Spleen (tissue), 11 donors: Measurements from ENCODE around the gene MZT1. TPM values are rescaled to one million over a fixed set of nuclear protein-coding genes. Genes with fewer than 3 reads are reported as not detected.

Source experiments
- DNase-seq: peaks from one replicate; pipeline ENCODE4 v3.0.0-alpha.2; 2020
- H3K27ac ChIP-seq, 8 donors: fragments of 200-600 bp; sonication (generic) in 7 of 8; 1 replicate in 4 of 8; 2 replicates in 4 of 8; pipeline versions ENCODE4 v1.5.0 to v1.8.0; 2016 to 2021; ENCODE audit warnings: inconsistent platforms in 4 of 8, mild to moderate bottlenecking in 4 of 8, moderate library complexity in 1 of 8
- H3K27me3 ChIP-seq, 7 donors: fragments of 200-600 bp; sonication (generic) in 6 of 7; replicated peaks in 1 of 7; 1 replicate in 4 of 7; 2 replicates in 3 of 7; pipeline versions ENCODE4 v1.5.0 to v1.8.0; 2016 to 2021; ENCODE audit warnings: inconsistent platforms in 3 of 7, mild to moderate bottlenecking in 1 of 7
- H3K36me3 ChIP-seq, 6 donors: fragments of 200-600 bp; sonication (generic) in 5 of 6; 1 replicate in 4 of 6; 2 replicates in 2 of 6; pipeline versions ENCODE4 v1.5.0 to v1.8.0; 2016 to 2021; ENCODE audit warnings: inconsistent platforms in 2 of 6
- H3K4me1 ChIP-seq, 6 donors: fragments of 200-600 bp; sonication (generic) in 5 of 6; 1 replicate in 3 of 6; 2 replicates in 3 of 6; pipeline versions ENCODE4 v1.5.0 to v1.8.0; 2016 to 2021; ENCODE audit warnings: inconsistent platforms in 3 of 6
- H3K4me3 ChIP-seq, 8 donors: fragments of 200-600 bp; sonication (generic) in 7 of 8; 1 replicate in 4 of 8; 2 replicates in 4 of 8; pipeline versions ENCODE4 v1.5.0 to v1.8.0; 2016 to 2021; ENCODE audit warnings: inconsistent platforms in 4 of 8, mild to moderate bottlenecking in 4 of 8, moderate library complexity in 2 of 8
- H3K9me3 ChIP-seq, 8 donors: fragments of 200-600 bp; sonication (generic) in 7 of 8; 1 replicate in 4 of 8; 2 replicates in 4 of 8; pipeline versions ENCODE4 v1.5.0 to v1.8.0; 2016 to 2021; ENCODE audit warnings: inconsistent platforms in 4 of 8
- POLR2A ChIP-seq, 3 donors: fragments of 450-650 bp; IDR thresholded peaks; one replicate each; pipeline ENCODE4 v1.5.1; 2017; ENCODE audit warnings: antibody characterized with exemption in 3 of 3, mild to moderate bottlenecking in 1 of 3
- POLR2AphosphoS5 ChIP-seq, 3 donors: sonication (generic); formaldehyde crosslinking; IDR thresholded peaks; one replicate each; pipeline ENCODE4 v1.5.1; 2017; ENCODE audit warnings: antibody characterized with exemption in 3 of 3
- WGBS, 5 donors: extraction: QIAGEN DNeasy Blood & Tissue Kit in 3 of 5; methylation state at CpG; one replicate each; pipeline versions ENCODE4 v1.1.5 to v1.1.7; 2013 to 2018; 5-methylcytosine and 5-hydroxymethylcytosine counted together
- intact Hi-C: fragments of 100-400 bp; cut with DNase I; formaldehyde crosslinking; loops from one replicate; pipeline ENCODE4 v1.15.0; 2023; ENCODE audit warnings: low total_unique reads
- polyA plus RNA-seq, 3 donors: library from polyadenylated mRNA; stranded (reverse); fragments of 200-250 nt; gene quantifications; one replicate each; pipeline ENCODE4 v1.2.1, GENCODE V29; 2013
- small RNA-seq, 4 donors: library from RNA; depleted of rRNA; stranded (forward); fragments of <200 nt; gene quantifications; one replicate each; pipeline ENCODE3, GENCODE V24; 2016
- total RNA-seq, 7 donors: library from RNA; depleted of rRNA in 3 of 7; stranded (reverse); fragments of >200 nt in 3 of 7; fragmentation: NEBNext Ultra II Directional in 4 of 7; extraction: Animal tissue kit (Norgen Biotek cat#: 25700) in 4 of 7; gene quantifications; one replicate each; pipeline versions ENCODE4 v1.1.0 to v1.2.1, GENCODE V29; 2016 to 2021
- TF ChIP-seq, protein P1 (sequence below), 11 experiments: fragments of 200-600 bp in 7 of 11; fragments of 450-650 bp in 4 of 11; sonication (generic) in 4 of 11; IDR thresholded peaks in 8 of 11; conservative IDR thresholded peaks in 3 of 11; 1 replicate in 7 of 11; 2 replicates in 4 of 11; pipeline versions ENCODE4 v1.4.0 to v1.8.0; 2016 to 2021; ENCODE audit warnings: antibody characterized with exemption in 11 of 11, inconsistent platforms in 4 of 11, mild to moderate bottlenecking in 1 of 11
- donor health status: healthy with polysubstance abuse.
- donor health status: DM: no; HTN: no; CAD: no; lungs with moderate emphysema.
- donor health status: DM: no; HTN: no; CAD: no.
- donor health status: Bipolar disorder and iron deficiency.
- donor health status: healthy.
- donor health status: DM: no; HTN: no; CAD: no.
- donor health status: DM: yes; HTN: yes; CAD: no.

Gene MZT1
- total and polyA plus RNA-seq, 10 donors = 6.8 to 14.2 (median 7.8) TPM

GRCh38 chr13:72678312-72678711 is 49.1 kb downstream of the MZT1 start:
- H3K4me3 ChIP-seq = no peak overlapping the region
- intact Hi-C loops = no loop called here
- H3K4me1 ChIP-seq = no peaks in the 10 kb centered on the region
- no peaks in the 10 kb centered on the region for H3K36me3 ChIP-seq
- DNase-seq = no peak
- no peak overlapping the region for H3K27ac ChIP-seq
- H3K27me3 ChIP-seq = no peaks in the 10 kb centered on the region
- 42 to 60% (median 53%) methylated on average over 1 of the region's 1 CpG for WGBS, 5 donors
- H3K9me3 ChIP-seq = no peaks in the 10 kb centered on the region
- no peak for TF ChIP-seq POLR2A (IDR thresholded peaks at IDR 0.05)

DNA sequence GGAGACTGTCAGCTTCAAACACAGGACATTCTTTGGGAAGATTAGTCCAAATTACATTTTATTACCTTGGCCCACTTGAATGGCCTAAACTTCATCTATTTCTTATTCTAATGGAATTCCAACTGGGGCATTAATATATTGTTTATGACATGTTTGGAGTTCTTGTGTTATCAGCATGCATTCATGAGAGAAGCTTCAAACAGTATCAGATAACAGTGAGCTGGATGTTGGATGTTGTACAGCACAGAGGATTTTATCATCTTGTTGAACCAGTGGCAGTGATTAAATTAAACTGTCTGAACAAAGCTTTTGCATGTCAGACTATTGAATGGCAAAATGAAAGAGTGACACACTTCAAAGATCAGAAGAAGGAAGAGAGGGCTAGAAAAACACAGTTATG is 50.0 kb downstream of the MZT1 start:
- DNase-seq = no peak
- H3K36me3 ChIP-seq = no peaks in the 10 kb centered on the region
- no peaks in the 10 kb centered on the region for H3K4me1 ChIP-seq
- intact Hi-C loops = no loop called here
- no peak overlapping the region for H3K27ac ChIP-seq
- TF ChIP-seq, protein P1, sequence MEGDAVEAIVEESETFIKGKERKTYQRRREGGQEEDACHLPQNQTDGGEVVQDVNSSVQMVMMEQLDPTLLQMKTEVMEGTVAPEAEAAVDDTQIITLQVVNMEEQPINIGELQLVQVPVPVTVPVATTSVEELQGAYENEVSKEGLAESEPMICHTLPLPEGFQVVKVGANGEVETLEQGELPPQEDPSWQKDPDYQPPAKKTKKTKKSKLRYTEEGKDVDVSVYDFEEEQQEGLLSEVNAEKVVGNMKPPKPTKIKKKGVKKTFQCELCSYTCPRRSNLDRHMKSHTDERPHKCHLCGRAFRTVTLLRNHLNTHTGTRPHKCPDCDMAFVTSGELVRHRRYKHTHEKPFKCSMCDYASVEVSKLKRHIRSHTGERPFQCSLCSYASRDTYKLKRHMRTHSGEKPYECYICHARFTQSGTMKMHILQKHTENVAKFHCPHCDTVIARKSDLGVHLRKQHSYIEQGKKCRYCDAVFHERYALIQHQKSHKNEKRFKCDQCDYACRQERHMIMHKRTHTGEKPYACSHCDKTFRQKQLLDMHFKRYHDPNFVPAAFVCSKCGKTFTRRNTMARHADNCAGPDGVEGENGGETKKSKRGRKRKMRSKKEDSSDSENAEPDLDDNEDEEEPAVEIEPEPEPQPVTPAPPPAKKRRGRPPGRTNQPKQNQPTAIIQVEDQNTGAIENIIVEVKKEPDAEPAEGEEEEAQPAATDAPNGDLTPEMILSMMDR (IDR thresholded peaks at IDR 0.05 in 8 of 11, conservative IDR thresholded peaks at IDR 0.05 in 3 of 11) = no peak
- TF ChIP-seq POLR2A (IDR thresholded peaks at IDR 0.05) = no peak
- no peaks in the 10 kb centered on the region for H3K27me3 ChIP-seq
- no peak overlapping the region for H3K4me3 ChIP-seq
- no peaks in the 10 kb centered on the region for H3K9me3 ChIP-seq

DNA sequence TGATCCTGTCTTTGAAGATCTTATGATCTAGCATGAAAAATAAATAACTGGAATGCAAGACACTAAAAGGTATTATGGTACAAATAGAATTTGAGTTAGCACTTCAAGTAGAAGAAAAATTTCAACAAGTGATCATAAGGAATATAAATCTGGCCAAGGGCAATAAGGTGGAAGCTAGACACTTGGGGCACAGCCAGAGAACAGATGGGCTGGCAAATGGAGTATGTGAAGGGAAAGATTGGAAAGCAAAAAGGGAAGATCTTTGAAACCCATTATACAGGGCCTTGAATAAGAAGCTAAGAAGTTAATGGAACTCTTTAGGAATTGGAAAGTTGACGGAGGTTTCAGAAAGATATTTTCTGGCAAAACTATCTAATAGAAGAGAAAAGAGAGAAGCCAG is 61.0 kb downstream of the MZT1 start:
- Histone ChIP-seq H3K36me3 (no peaks in the 10 kb centered on the region), H3K4me1 (no peaks in the 10 kb centered on the region), H3K9me3 (no peaks in the 10 kb centered on the region), H3K27me3 (no peaks in the 10 kb centered on the region), H3K4me3 (no peak overlapping the region), H3K27ac (no peak overlapping the region)
- WGBS, 5 donors = 93 to 100% (median 97%) methylated on average over 1 of the region's 1 CpG
- DNase-seq = no peak
- no peak for TF ChIP-seq POLR2A (IDR thresholded peaks at IDR 0.05)
- TF ChIP-seq, protein P1 (IDR thresholded peaks at IDR 0.05 in 8 of 11, conservative IDR thresholded peaks at IDR 0.05 in 3 of 11) = no peak
- no peak for TF ChIP-seq POLR2AphosphoS5 (IDR thresholded peaks at IDR 0.05)
- intact Hi-C loops = no loop called here

- Histone ChIP-seq H3K4me1 (no peaks in the 10 kb centered on the region), H3K27me3 (no peaks in the 10 kb centered on the region), H3K36me3 (no peaks in the 10 kb centered on the region), H3K4me3 (no peak overlapping the region), H3K27ac (no peak overlapping the region), H3K9me3 (no peaks in the 10 kb centered on the region)
- no peak for DNase-seq
- intact Hi-C loops = no loop called here
- TF ChIP-seq POLR2A (IDR thresholded peaks at IDR 0.05) = no peak
- TF ChIP-seq, protein P1 (IDR thresholded peaks at IDR 0.05 in 8 of 11, conservative IDR thresholded peaks at IDR 0.05 in 3 of 11) = no peak
- TF ChIP-seq POLR2AphosphoS5 (IDR thresholded peaks at IDR 0.05) = no peak
Measured at GRCh38 chr13:72662548-72662947, 64.9 kb downstream of the MZT1 start.

Small RNA genes within 50 kb of the gene (small RNA-seq; reads per million reads assigned to genes)
- 0 reads per million in 4 donors for gene RNU6-80P

Other genes starting within 250 kb of the MZT1 start
- gene BORA, start 294 bp upstream of the MZT1 start, total RNA-seq = 10 to 100 TPM in 1 of 7 donors, 1 to 10 TPM in 6; 4.4 to 15.1 (median 5.3) TPM
- 1 to 10 TPM; 4.7 to 5.1 (median 4.7) TPM for gene BORA, start 294 bp upstream of the MZT1 start, polyA plus RNA-seq
- 10 to 100 TPM; 28.0 to 33.6 (median 28.5) TPM for gene DIS3, start 54.3 kb upstream of the MZT1 start, total RNA-seq
- 10 to 100 TPM in 1 of 3 donors, 1 to 10 TPM in 2; 9.1 to 10.3 (median 9.4) TPM for gene DIS3, start 54.3 kb upstream of the MZT1 start, polyA plus RNA-seq
- 10 to 100 TPM; 22.0 to 35.6 (median 32.2) TPM for gene PIBF1, start 54.5 kb upstream of the MZT1 start, total RNA-seq
- gene PIBF1, start 54.5 kb upstream of the MZT1 start, polyA plus RNA-seq = 10 to 100 TPM; 11.0 to 13.7 (median 13.2) TPM